Spleen (tissue), 7 donors: Measurements from ENCODE around the gene PAWR.

Source experiments
- POLR2AphosphoS5 ChIP-seq, 3 donors: sonication (generic); formaldehyde crosslinking; IDR thresholded peaks; one replicate each; pipeline ENCODE4 v1.5.1; 2017; ENCODE audit warnings: antibody characterized with exemption in 3 of 3
- TF ChIP-seq, protein P1 (sequence below), 11 experiments: fragments of 200-600 bp in 7 of 11; fragments of 450-650 bp in 4 of 11; sonication (generic) in 4 of 11; IDR thresholded peaks in 8 of 11; conservative IDR thresholded peaks in 3 of 11; 1 replicate in 7 of 11; 2 replicates in 4 of 11; pipeline versions ENCODE4 v1.4.0 to v1.8.0; 2016 to 2021; ENCODE audit warnings: antibody characterized with exemption in 11 of 11, inconsistent platforms in 4 of 11, mild to moderate bottlenecking in 1 of 11
- donor health status: DM: no; HTN: no; CAD: no; lungs with moderate emphysema.
- donor health status: DM: no; HTN: no; CAD: no.
- donor health status: DM: no; HTN: no; CAD: no.

DNA sequence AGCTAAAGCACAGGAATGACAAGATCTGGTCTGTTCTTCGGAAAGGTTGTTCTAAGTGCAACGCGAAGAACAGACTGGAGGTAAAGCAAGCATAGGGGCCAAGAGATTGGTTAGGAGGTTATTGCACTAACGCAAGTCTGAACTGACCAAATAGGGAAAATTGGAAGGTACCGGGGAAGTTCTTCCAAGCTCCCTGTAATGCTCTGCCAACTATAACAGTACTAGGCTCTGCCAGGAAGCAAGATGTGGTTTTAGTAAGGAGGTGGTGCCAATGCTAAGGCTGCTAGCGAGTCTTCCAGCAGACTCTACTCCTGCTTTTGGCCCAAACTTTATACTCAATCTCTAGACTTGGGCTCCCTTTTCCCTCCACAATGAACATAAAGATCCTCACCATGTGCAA lies 138.6 kb downstream of the PAWR start:
- TF ChIP-seq, protein P1, sequence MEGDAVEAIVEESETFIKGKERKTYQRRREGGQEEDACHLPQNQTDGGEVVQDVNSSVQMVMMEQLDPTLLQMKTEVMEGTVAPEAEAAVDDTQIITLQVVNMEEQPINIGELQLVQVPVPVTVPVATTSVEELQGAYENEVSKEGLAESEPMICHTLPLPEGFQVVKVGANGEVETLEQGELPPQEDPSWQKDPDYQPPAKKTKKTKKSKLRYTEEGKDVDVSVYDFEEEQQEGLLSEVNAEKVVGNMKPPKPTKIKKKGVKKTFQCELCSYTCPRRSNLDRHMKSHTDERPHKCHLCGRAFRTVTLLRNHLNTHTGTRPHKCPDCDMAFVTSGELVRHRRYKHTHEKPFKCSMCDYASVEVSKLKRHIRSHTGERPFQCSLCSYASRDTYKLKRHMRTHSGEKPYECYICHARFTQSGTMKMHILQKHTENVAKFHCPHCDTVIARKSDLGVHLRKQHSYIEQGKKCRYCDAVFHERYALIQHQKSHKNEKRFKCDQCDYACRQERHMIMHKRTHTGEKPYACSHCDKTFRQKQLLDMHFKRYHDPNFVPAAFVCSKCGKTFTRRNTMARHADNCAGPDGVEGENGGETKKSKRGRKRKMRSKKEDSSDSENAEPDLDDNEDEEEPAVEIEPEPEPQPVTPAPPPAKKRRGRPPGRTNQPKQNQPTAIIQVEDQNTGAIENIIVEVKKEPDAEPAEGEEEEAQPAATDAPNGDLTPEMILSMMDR (IDR thresholded peaks at IDR 0.05 in 8 of 11, conservative IDR thresholded peaks at IDR 0.05 in 3 of 11) = no peak
- no peak for TF ChIP-seq POLR2AphosphoS5 (IDR thresholded peaks at IDR 0.05)
